ENCODE data around the gene KISS1. TPM values are rescaled to one million over a fixed set of nuclear protein-coding genes. Genes with fewer than 3 reads are reported as not detected.

KISS1 gene
- total RNA-seq, 6 donors from 2014 or later = 0.91 to 6.5 TPM; not detected in 4

DNA sequence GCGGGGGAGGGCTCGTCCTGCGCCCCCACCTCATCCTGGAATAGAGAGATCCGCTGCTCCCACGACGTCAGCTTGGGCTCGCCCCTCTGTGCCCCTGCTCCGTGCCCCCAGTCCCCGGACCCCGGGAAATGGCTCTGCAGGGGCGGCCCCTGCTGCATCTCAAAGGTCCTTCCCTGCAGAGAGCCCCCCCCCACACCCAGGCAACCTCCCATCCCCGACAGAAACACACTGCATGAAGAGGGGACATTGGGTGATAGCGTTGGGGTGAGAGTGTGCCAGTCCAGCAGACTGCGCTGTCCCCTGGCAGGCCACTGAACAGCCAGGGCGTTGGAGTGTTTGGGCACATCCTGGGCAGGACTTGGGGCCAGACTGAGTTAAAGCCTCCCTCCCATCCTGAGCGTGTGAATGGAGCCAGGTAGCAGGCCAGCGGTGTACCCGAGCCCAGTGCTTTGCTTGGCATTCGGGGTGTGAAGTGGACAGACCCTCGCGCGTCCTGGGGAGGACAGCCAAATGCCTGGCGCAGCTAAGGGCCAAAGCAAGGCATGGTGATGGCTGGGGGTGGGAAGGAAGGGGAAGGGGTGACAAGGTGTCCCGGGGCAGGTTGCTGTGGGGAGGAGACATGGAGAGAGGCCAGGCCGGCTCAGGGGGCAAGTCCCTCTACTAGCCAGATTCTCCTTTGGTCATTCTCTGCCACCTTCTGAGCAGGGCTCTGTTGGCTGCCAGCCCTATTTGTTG is 43.8 kb downstream of the KISS1 start:
- TF ChIP-seq CTCF (IDR thresholded peaks at IDR 0.05) (peak in 1 of 6 experiments; percentile 7), POLR2A (IDR thresholded peaks at IDR 0.05) (no peak), POLR2AphosphoS5 (IDR thresholded peaks at IDR 0.05) (no peak), EP300 (IDR thresholded peaks at IDR 0.05) (no peak)
- Histone ChIP-seq H3K27me3 (peaks cover 0 to 3% (median 0%) of the 10 kb centered on the region in 4 donors), H3K4me3 (peak overlapping the region; percentile 22 to 81 (median 68)), H3K36me3 (no peaks in the 10 kb centered on the region), H3K4me1 (peaks cover 11 to 22% (median 14%) of the 10 kb centered on the region in 4 donors), H3K27ac (peak overlapping the region in 1 of 4 donors; percentile 73), H3K9me3 (no peaks in the 10 kb centered on the region)
- no peak for ATAC-seq (ENCODE audit: low FRiP score in 2 of 2)
- peak in 1 of 2 donors; percentile 57 for DNase-seq
- WGBS, 2 donors = 23 to 67% methylated on average over 11 to 16 of the region's 25 CpGs

GRCh38 chr1:204151552-204152309 is 44.6 kb downstream of the KISS1 start, which contains the start of gene ETNK2:
ETNK2 (minus strand) TSS chr1:204152044; CDS start chr1:204151852, 192 bp downstream.
- 3% methylated on average over 30 of the region's 94 CpGs; no CpG with 5 or more reads in 1 of the 2 donors for WGBS, 2 donors

DNA sequence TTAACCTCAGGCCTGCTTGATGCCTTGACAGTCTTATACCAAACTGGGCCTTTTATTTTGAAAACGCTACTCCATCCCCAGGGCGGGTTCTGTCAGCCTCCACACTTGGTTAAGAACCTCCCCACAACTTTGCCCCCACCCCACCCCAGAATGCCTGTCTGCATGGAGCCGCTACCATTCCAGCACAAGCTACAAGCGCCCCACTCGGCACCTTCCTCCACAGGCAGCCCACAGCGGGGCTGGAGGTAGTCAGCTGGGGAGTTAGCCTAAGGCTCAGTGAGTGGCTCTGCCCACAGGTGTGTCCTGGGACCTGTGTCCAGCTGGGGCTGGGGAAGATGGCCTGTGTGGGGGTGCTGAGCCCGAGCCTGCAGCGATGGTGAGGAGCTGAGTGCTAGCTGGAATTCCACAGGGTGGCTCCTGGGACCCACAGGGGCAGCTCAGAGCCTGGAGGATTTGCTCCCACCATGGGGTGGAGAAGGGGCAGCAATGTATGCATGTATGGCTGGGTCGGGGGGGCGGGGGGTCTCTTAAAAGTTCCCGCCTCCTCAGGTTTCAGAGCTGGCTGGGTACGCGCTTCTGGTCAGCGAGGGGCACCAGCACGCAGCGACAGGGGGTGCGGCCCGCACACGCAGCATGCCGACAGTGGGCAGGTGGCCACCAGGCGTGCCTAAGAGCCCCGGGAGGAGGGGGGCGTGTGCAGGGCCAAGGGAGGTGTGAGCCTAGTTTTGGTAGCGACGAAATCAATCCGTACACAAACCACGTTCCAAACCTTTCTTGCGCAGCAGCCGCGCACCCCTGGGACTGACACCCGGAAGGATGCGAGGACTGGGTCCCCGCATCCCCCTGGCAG is 45.4 kb downstream of the KISS1 start:
- H3K27me3 ChIP-seq = peaks cover 0 to 3% (median 0%) of the 10 kb centered on the region in 4 donors
- no peaks in the 10 kb centered on the region for H3K9me3 ChIP-seq
- H3K4me1 ChIP-seq = peaks cover 11 to 22% (median 14%) of the 10 kb centered on the region in 4 donors
- peak overlapping the region in 3 of 4 donors; percentile 52 to 73 (median 73) for H3K27ac ChIP-seq
- peaks cover 0 to 1% (median 0%) of the 10 kb centered on the region in 4 donors for H3K36me3 ChIP-seq
- H3K4me3 ChIP-seq = peak overlapping the region; percentile 43 to 81 (median 68)
- TF ChIP-seq POLR2AphosphoS5 (IDR thresholded peaks at IDR 0.05) (no peak), CTCF (IDR thresholded peaks at IDR 0.05) (peak in 1 of 6 experiments; percentile 9)
- WGBS, 2 donors = 42 to 84% methylated on average over 4 to 33 of the region's 33 CpGs
- DNase-seq (peak in 1 of 2 donors; percentile 58), ATAC-seq (ENCODE audit: low FRiP score in 2 of 2) (peak in 1 of 2 donors; percentile 15)

More at GRCh38 chr1:204151552-204152309, 44.6 kb downstream of the KISS1 start, which contains the start of gene ETNK2:
- Histone ChIP-seq H3K27ac (peak within 1 kb of the TSS; percentile 51 to 73 (median 62)), H3K4me3 (peak within 1 kb of the TSS; percentile 43 to 81 (median 68)), H3K27me3 (peaks cover 0 to 3% (median 0%) of the 10 kb centered on the region in 4 donors), H3K9me3 (no peaks in the 10 kb centered on the region), H3K4me1 (peaks cover 11 to 22% (median 14%) of the 10 kb centered on the region in 4 donors), H3K36me3 (no peaks in the 10 kb centered on the region)
- DNase-seq (peak; percentile 37 to 92), ATAC-seq (ENCODE audit: low FRiP score in 2 of 2) (peak in 1 of 2 donors; percentile 80)
- peak in 1 of 6 experiments; percentile 12 for TF ChIP-seq CTCF (IDR thresholded peaks at IDR 0.05)
- no peak for TF ChIP-seq EP300 (IDR thresholded peaks at IDR 0.05)
- TF ChIP-seq POLR2AphosphoS5 (IDR thresholded peaks at IDR 0.05) = peak in 1 of 2 donors; percentile 6
